ENCODE measurements around the gene FMN1.

The FMN1 gene

DNA sequence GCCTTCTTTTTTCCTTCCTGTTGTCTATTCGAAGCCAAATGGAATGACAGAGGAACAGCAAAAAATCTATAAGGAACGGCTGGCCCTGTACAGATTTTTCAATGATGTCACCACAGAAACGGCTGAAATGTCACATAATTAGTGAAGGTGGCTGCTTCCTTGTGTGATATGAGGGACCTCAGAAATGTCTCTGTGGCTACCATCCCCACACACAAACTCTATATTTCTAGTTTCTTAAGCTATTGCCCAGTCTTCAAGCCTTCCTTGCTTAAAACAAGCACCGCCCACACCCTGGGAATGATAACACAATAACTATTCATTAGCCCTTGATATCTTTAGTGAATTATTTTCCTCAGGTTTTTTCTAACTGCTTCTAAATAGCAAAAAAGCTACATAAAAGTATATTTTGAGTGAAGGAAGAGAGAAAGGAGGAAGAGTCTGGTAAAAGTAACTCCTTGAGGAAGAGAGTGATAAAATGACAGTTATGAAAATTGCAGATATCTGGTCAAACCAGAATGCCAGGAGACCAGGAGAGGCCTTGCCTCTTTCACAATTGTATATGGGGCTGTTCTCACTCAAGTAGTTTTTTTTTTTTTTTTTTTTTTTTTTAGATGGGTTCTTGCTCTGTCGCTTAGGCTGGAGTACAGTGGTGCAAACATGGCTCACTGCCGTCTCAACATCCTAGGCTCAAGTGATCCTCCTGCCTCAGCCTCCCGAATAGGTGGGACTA, 38.7 kb downstream of the FMN1 start:
- ChIA-PET POLR2A (no interaction called here), CTCF (interaction anchor here (3.7 kb wide), 1 partner anchor 69 kb away, joined by 16 read pairs; no protein-coding TSS in a partner anchor)
- no peak overlapping the region for H3K4me3 ChIP-seq (ENCODE audit: low read depth, low read length)
- TF ChIP-seq, protein P1, sequence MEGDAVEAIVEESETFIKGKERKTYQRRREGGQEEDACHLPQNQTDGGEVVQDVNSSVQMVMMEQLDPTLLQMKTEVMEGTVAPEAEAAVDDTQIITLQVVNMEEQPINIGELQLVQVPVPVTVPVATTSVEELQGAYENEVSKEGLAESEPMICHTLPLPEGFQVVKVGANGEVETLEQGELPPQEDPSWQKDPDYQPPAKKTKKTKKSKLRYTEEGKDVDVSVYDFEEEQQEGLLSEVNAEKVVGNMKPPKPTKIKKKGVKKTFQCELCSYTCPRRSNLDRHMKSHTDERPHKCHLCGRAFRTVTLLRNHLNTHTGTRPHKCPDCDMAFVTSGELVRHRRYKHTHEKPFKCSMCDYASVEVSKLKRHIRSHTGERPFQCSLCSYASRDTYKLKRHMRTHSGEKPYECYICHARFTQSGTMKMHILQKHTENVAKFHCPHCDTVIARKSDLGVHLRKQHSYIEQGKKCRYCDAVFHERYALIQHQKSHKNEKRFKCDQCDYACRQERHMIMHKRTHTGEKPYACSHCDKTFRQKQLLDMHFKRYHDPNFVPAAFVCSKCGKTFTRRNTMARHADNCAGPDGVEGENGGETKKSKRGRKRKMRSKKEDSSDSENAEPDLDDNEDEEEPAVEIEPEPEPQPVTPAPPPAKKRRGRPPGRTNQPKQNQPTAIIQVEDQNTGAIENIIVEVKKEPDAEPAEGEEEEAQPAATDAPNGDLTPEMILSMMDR (IDR thresholded peaks at IDR 0.05; ENCODE audit: insufficient read depth, low read length, missing control alignments), result no peak
- no peak for DNase-seq (ENCODE audit: low read depth, low spot score)

DNA sequence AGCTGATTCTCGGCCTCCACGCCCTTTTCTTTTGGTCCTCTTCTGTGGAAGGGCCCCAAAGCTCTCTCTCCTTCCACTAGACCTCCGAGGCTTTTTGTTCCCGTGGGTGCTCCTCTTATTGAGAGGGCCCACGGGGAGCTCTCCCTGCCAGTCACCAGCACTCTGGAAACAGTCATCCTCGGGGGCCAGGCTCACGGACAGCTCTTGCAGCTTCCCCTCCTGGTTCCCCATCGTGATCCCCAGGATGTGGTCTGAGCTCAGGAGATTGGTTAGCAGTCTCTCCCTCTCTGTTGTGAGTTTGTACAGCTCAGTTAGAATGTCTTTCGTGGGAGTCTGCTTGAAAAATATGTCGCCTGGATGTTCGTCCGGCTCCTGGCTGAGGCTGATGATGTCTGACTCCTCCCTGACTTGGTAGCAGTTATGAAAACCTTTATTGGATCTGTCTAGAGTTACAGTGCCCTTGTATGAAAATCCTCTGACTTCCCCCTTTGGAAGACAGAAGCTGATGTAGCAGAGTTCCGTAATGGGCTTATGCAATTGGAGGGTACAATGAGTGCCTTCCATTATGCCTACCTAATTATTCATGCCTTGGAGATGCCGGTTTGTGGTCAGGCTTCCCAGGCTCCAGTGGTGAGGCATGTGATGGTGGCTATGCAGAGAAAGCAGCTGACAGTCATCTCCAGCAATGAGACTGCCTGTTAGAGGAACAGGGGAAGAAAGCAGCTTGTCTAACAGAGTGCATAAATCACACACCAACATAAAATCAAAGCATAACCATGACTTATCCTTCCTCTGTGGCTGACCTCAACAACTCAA, 40.0 kb downstream of the FMN1 start:
- DNase-seq (ENCODE audit: low read depth, low spot score), result peak; percentile 86
- CTCF ChIA-PET, result interaction anchor here (0.7 to 3.7 kb wide), 7 partner anchors 15 to 505 kb away, joined by 3 to 16 read pairs (median 4); no protein-coding TSS in a partner anchor
- TF ChIP-seq, protein P1 (IDR thresholded peaks at IDR 0.05; ENCODE audit: insufficient read depth, low read length, missing control alignments), result no peak

DNA sequence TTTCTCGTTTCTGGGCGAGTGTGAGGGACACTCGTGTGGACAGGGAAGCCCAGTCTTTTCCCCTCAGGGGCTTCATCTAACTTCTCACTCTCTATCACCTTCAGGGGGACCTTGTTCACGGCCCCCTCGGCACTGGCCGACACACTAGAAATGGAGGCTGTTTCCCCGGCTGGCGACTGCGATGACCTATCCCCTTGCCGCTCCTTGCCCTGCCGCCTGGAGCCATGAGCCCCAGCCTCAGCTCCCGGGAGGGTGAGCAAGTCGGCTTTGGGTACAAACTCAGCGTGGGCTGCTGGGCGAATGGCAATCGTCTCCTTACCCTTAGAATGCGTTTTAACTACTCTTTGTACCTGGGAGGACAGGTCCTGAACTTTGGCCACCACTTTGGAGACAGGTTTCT, 41.0 kb downstream of the FMN1 start:
- POLR2A ChIA-PET, result no interaction called here
- TF ChIP-seq, protein P1 (IDR thresholded peaks at IDR 0.05; ENCODE audit: insufficient read depth, low read length, missing control alignments), result no peak
- DNase-seq (ENCODE audit: low read depth, low spot score), result no peak
- CTCF ChIA-PET, result interaction anchor here (1.4 to 3.7 kb wide), 2 partner anchors 21 to 66 kb away, joined by 5 to 16 read pairs; no protein-coding TSS in a partner anchor
- H3K4me3 ChIP-seq (ENCODE audit: low read depth, low read length), result no peak overlapping the region

More for the DNA sequence above, 40.0 kb downstream of the FMN1 start:
- POLR2A ChIA-PET, result interaction anchor here (0.6 kb wide), 1 partner anchor 1545 kb away, joined by 3 read pairs; no protein-coding TSS in a partner anchor
- no peak overlapping the region; the same call in 1 of the 2 replicates for H3K4me3 ChIP-seq (ENCODE audit: low read depth, low read length)

DNA sequence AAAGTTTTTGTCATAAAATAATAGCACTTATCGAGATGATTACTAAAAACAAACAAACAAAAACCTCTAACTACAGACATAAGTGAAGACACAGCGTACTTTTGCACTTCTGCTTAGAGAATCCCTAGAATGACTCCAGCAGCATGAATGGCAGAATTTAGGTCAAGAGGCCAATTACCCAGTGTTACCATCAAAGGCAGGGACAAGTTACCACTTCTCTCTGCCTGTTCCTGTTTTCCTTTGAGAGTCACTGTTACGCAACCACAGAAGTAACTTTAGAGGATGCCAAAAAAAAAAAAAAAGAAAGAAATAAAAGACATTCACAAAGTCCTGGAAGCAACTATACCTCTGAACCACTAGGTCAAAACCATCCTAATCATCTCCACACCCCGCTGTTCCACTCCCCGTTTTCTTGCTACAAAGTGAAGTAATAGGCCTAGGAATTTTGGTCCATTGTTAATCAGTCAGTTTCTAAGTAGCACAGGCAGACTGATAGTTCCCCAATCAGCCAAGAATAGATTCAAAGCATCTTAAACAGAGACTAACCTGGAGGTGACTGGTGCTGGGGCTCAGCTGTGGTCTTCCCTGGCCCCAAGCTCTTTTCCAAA, 41.9 kb downstream of the FMN1 start:
- no peak for DNase-seq (ENCODE audit: low read depth, low spot score)
- POLR2A ChIA-PET, result no interaction called here
- no peak overlapping the region for H3K4me3 ChIP-seq (ENCODE audit: low read depth, low read length)
- CTCF ChIA-PET, result interaction anchor here (1.4 kb wide), 1 partner anchor 20 kb away, joined by 5 read pairs; no protein-coding TSS in a partner anchor
- TF ChIP-seq, protein P1 (IDR thresholded peaks at IDR 0.05; ENCODE audit: insufficient read depth, low read length, missing control alignments), result no peak

DNA sequence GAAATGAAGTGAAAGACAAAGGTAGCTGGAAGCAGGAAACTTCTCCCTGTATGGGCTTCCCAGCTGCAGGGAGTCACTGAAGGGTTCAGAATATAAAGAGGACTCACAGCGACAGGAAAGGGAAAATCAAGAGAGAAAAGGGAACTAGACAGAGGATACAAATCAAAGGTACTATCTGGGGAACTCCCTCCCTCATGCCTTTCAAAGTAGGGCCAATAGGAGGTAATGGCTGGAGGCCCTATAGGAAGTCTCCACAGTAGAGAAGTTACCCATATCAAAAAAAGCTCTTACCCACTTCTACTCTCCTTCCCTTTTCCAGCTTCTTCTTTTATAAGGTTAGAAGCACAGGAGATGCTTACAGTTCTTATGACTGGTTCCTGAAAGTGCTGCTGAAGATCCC, 43.5 kb downstream of the FMN1 start:
- CTCF ChIA-PET, result interaction anchor here (1.2 kb wide), 1 partner anchor 64 kb away, joined by 4 read pairs; no protein-coding TSS in a partner anchor

More for the DNA sequence above, 43.5 kb downstream of the FMN1 start:
- H3K4me3 ChIP-seq (ENCODE audit: low read depth, low read length), result no peak overlapping the region
- TF ChIP-seq, protein P1 (IDR thresholded peaks at IDR 0.05; ENCODE audit: insufficient read depth, low read length, missing control alignments), result no peak
- POLR2A ChIA-PET, result no interaction called here
- DNase-seq (ENCODE audit: low read depth, low spot score), result no peak
